ENCODE data around the gene CDH4.

DNA sequence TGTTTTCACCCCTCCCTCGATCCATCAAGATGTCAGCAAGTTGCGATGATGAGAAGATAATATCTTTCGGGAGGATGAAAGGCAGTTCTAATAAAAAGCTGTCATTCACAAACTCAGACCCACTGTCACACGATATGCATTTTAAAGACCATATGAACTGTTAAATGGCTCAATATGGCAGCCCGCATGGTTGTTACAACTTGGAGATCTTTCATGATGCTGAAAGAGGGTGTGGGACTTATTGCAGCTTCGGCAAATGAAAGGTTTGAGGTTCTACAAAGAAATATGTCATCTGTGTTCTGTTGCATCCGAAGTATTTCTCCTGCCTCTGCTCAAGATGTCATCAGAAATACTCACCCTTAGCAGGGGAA is 128.5 kb downstream of the CDH4 start:
- TF ChIP-seq, protein P1, sequence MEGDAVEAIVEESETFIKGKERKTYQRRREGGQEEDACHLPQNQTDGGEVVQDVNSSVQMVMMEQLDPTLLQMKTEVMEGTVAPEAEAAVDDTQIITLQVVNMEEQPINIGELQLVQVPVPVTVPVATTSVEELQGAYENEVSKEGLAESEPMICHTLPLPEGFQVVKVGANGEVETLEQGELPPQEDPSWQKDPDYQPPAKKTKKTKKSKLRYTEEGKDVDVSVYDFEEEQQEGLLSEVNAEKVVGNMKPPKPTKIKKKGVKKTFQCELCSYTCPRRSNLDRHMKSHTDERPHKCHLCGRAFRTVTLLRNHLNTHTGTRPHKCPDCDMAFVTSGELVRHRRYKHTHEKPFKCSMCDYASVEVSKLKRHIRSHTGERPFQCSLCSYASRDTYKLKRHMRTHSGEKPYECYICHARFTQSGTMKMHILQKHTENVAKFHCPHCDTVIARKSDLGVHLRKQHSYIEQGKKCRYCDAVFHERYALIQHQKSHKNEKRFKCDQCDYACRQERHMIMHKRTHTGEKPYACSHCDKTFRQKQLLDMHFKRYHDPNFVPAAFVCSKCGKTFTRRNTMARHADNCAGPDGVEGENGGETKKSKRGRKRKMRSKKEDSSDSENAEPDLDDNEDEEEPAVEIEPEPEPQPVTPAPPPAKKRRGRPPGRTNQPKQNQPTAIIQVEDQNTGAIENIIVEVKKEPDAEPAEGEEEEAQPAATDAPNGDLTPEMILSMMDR (tag by site-specific recombination; IDR thresholded peaks at IDR 0.05), result no peak
- TF ChIP-seq ZNF174 (tag by site-specific recombination; IDR thresholded peaks at IDR 0.05) (no peak), ZNF394 (tag by site-specific recombination; IDR thresholded peaks at IDR 0.05; ENCODE audit: borderline replicate concordance) (no peak), ZSCAN23 (tag by site-specific recombination; IDR thresholded peaks at IDR 0.05) (no peak), KLF10 (tag by site-specific recombination; IDR thresholded peaks at IDR 0.05) (no peak), ZBTB17 (tag by site-specific recombination; IDR thresholded peaks at IDR 0.05) (no peak)
- TF ChIP-seq, protein P2, sequence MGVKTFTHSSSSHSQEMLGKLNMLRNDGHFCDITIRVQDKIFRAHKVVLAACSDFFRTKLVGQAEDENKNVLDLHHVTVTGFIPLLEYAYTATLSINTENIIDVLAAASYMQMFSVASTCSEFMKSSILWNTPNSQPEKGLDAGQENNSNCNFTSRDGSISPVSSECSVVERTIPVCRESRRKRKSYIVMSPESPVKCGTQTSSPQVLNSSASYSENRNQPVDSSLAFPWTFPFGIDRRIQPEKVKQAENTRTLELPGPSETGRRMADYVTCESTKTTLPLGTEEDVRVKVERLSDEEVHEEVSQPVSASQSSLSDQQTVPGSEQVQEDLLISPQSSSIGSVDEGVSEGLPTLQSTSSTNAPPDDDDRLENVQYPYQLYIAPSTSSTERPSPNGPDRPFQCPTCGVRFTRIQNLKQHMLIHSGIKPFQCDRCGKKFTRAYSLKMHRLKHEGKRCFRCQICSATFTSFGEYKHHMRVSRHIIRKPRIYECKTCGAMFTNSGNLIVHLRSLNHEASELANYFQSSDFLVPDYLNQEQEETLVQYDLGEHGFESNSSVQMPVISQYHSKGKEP (tag by site-specific recombination; IDR thresholded peaks at IDR 0.05), result no peak
